SW480 (cell line): ENCODE results near the gene GPC6.

ENCODE experiments used
- DNase-seq: peaks from one replicate; pipeline ENCODE4 v3.0.0-alpha.2; 2016; ENCODE audit warnings: low spot score

GPC6 gene

GRCh38 chr13:93375491-93375890 is 148.9 kb downstream of the GPC6 start:
- no peak for DNase-seq

GRCh38 chr13:93377196-93377595 is 150.6 kb downstream of the GPC6 start:
- no peak for DNase-seq

GRCh38 chr13:93378184-93378583 is 151.6 kb downstream of the GPC6 start:
- no peak for DNase-seq

GRCh38 chr13:93386116-93386515 is 159.5 kb downstream of the GPC6 start:
- DNase-seq, result no peak

- no peak for DNase-seq
Measured at GRCh38 chr13:93388701-93389100, 162.1 kb downstream of the GPC6 start.

GRCh38 chr13:93397619-93398018 is 171.0 kb downstream of the GPC6 start:
- DNase-seq, result no peak

- no peak for DNase-seq
Measured at GRCh38 chr13:93398167-93399035, 171.8 kb downstream of the GPC6 start.

- no peak for DNase-seq
Measured at GRCh38 chr13:93399212-93399611, 172.6 kb downstream of the GPC6 start.

GRCh38 chr13:93406136-93406535 is 179.5 kb downstream of the GPC6 start:
- no peak for DNase-seq

GRCh38 chr13:93407551-93407950 is 180.9 kb downstream of the GPC6 start:
- no peak for DNase-seq

GRCh38 chr13:93409001-93409400 is 182.4 kb downstream of the GPC6 start:
- no peak for DNase-seq

- DNase-seq, result no peak
Measured at GRCh38 chr13:93409816-93410215, 183.2 kb downstream of the GPC6 start.

- no peak for DNase-seq
Measured at GRCh38 chr13:93411186-93411680, 184.6 kb downstream of the GPC6 start.

- no peak for DNase-seq
Measured at GRCh38 chr13:93412676-93413075, 186.1 kb downstream of the GPC6 start.

GRCh38 chr13:93413972-93414717 is 187.5 kb downstream of the GPC6 start:
- no peak for DNase-seq

GRCh38 chr13:93416736-93417355 is 190.2 kb downstream of the GPC6 start:
- no peak for DNase-seq

GRCh38 chr13:93418398-93418797 is 191.8 kb downstream of the GPC6 start:
- DNase-seq, result no peak

- DNase-seq, result no peak
Measured at GRCh38 chr13:93420206-93420605, 193.6 kb downstream of the GPC6 start.

GRCh38 chr13:93420887-93421286 is 194.3 kb downstream of the GPC6 start:
- DNase-seq, result no peak

- DNase-seq, result no peak
Measured at GRCh38 chr13:93422980-93423543, 196.5 kb downstream of the GPC6 start.

GRCh38 chr13:93425411-93425810 is 198.8 kb downstream of the GPC6 start:
- DNase-seq, result no peak

GRCh38 chr13:93430381-93430780 is 203.8 kb downstream of the GPC6 start:
- no peak for DNase-seq
